ENCODE measurements around the gene GMNC. TPM values are rescaled to one million over a fixed set of nuclear protein-coding genes. Genes with fewer than 3 reads are reported as not detected.

GMNC gene
- polyA plus RNA-seq, 3 donors, result 6.0 to 8.4 (median 6.7) TPM

DNA sequence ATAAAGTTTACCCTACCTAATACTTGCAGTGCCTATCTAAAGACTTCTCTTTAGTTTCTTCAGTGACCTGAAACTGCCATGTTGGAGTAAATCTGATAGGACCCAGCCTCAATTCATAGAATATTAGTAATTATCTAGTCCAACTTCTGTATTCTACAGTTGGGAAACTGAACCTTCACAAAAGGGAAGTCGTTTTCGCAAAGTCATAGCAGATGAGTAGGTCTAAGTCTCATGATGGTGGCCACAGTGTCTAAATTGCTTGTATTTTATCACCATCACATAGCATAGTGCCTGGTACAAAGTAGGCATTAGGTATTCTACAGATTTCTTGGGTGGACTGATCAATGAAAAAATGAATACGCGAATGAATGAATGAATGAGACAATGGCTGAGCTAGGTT is 8.4 kb downstream of the GMNC start:
- DNase-seq, result no peak

DNA sequence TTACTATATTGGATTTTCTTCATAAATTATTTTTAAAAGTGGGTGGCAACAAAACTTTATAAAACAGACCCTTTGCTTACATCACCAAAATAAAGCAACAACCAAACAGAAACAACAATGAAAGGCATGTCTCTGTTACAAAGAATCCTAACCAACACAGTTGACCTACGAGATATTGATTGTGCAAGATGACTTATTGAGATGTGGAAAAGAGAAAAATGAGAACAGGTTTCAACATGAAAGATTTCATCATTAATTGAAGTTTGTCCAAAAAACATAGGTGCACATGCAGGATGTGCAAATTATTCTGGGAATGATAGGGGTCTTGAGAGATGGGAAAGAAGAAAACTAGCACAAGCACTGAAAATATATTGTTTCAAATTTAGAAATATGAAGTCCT is 9.0 kb downstream of the GMNC start:
- no peak for DNase-seq

DNA sequence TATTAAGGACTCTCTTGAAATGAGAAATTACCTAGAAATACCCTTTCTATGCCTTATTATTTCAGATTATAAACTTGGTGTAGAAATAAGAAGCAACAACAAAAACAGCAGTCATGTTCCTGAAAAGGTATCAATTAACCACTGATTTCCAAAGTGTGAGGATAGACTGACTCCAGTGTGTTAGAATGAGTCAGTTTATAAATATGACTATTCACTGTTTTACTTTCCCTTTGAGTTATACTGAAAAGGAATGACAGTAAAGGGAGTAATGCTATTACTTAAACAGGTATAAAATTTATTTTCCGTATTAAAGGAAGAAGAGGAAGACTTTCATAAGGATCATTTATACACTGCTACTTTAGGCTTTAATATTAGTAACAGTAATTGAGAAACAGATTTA is 12.9 kb downstream of the GMNC start:
- DNase-seq, result no peak

DNA sequence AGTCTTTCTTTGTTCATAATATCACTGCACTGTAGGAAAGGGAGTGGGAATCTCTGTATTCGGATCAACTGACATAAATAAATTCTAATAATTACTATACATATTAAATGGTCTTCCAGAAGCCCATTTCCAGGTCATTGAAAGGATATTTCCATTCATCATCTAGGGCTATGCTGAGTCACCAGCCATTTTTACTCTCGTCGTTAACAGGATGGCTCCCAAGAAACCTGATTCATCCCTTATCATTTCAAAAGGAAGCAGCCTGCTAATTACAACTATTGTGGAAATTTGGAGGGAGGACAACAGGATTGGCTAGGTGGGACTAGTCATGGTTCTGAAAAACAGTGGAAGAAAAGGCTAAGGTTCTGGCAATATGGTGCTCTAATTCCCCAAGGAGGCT is 13.6 kb downstream of the GMNC start:
- no peak for DNase-seq

DNA sequence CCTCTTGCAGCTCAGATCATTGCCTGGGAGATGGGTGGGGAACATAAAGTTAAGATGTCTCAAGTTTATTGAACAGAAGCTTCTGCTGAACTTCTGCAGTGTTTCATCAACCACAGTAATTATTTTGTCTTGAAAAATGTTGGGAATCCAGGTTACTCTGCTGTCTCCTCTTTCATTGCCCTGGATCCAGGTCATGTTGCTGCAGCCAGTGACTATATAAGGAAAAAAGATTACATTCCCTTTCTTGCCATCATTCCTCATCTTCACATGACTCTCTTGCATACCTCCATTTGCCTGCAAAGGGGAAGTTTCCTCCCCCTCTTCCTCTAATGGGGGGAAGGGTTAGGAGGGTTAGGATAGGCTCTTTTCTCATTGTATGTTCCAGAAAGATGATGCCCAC is 15.1 kb downstream of the GMNC start:
- DNase-seq, result no peak

DNA sequence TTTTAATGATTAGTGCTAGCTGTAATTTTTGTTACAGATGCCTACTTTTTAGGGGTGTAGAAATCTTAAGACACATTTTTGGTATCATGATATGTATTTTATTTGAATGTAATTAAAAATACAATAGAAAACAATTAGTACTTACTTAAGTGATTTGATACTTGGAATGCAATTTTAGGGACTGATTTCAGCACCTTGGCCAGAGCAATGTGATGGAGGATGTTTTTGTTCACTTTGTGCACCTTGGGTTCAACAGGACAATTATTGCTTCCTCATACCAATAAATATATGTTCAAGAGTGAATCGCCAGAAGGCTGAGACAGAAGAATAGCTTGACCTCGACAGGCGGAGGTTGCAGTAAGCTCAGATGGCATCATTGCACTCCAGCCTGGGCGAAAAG is 22.3 kb downstream of the GMNC start:
- no peak for DNase-seq

DNA sequence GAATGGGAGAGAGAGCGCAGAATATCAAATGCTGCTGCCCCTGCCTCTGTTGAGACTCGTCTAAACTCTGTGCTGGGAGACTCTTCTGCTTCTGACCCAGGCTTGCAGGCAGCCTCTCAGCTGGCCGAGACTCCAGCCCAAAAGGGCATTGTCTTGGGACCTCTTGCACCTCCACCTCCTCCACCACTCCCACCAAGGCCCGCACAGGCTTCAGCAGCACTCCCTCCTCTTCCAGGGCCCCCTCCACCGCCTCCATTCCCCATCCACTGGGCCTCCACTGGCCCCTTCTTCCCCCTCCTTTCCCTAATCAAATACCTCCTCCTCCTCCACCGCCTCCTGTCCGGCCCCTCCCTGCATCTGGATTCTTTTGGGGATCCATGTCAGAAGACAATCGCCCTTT is 31.3 kb downstream of the GMNC start:
- no peak for DNase-seq

DNA sequence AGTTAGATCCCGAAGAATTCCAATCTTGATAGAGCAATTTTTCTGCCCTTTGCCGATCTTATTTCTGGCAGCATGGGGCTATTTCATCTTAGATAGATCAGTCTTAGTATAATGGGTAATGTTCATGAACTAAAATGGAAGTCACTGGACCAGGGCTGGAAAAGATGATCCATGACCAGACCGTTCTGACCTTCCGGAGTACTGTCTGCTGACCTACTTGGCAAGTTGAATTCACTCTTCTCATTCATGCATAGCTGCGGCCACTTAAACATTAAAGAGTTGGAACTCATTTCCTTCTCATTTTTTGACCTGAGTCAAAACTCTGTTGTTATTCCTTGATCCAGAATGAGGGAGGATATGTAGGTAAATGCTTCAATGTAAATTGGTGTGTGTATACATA is 32.5 kb downstream of the GMNC start:
- DNase-seq, result no peak

DNA sequence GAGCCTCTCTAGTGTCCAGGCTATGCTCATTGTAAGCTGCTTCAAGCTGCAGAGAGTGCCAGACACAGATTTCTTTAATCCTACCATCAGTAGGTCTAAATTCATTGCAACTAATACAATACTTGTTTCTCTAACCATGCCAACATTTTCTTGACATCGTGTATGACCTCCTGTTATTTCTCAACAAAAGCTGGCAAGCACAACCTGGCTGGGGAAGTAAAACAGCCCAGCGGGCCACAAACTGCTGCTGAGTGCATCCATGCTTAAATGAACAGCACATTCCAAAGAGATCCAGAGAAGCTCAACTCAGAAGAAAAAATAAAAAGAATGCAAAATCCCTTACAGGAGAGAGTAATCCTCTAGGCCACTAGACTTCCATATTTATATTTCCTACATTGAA is 36.5 kb downstream of the GMNC start:
- DNase-seq, result no peak

DNA sequence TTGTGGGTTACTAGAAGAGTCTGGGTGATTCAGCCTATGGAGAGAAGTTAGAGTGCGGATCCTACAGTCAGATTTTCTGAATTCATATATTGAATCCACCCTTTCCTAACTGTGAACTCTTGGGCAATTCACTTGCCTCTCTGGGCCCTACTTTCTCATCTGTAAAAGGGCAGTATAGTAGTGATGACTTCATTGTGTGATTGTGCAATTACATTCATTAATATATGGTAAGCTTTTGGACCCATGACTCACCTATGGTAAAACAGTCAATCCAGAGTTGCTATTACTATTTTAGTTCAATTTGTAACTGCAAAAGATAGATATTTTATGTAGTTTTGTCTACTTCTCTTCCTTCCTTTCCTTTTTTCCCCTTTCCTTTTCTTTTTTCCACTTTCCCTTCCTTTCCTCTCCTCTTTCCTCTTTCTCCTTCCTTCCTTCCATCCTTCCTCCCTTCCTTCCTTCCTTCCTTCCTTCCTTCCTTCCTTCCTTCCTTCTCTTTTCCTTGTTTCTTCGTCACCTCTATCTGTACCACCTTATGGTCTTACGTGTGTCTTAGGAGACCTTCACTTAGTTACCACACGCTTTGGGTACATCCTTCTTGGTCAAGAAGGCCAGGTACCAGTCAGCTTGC is 37.0 kb downstream of the GMNC start:
- no peak for DNase-seq

DNA sequence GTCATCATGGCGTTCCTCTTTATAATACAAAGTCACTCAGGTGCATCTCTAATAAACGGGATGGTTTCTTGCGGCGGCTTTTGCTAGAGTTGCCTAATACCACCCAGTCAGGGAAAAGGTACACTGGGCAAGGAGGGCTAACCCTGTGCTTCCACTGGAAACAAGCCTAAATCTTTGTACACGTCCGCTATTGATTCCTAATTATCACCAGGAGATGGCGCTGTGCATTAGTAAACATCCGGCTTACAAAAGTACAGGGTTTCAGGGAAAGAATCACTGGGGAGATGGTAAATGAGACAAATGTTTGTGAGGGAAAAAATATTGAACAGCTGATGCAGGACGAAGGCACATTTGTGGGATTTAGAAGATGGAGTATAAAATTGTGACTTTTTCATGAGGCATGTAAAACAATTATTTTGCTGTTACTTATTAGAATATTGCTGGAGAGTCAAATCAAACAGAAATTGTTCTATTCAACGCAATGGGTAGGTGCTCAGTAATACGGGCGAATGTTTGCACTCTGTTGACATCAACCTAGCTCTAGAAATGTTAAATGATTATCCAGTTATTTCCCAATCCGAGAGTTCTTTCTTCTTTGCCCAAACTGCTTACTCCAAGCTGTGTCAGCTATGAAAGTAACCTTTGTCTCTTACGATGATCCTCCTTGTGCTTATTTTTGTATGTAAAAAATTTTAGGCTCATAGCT is 50.6 kb downstream of the GMNC start:
- peak; percentile 51 for DNase-seq

DNA sequence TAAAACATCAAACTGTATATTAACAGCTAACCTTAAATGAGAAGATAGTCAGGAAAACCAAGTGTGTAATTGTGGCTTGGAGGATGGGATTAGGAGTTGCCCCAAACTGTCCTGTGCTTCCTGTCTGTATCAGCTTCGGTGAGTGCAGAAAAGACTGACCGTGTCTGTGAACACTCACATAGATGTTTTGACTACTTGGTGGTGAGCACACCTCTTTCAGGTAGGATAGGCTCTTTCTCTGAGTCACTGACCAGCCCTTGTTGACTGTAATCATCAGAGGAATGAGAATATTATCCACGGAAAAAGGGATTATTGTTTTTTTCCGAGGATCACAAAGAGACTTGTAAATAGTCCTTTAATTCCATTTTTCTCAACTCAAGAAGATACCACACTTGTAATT is 51.5 kb downstream of the GMNC start:
- no peak for DNase-seq

DNA sequence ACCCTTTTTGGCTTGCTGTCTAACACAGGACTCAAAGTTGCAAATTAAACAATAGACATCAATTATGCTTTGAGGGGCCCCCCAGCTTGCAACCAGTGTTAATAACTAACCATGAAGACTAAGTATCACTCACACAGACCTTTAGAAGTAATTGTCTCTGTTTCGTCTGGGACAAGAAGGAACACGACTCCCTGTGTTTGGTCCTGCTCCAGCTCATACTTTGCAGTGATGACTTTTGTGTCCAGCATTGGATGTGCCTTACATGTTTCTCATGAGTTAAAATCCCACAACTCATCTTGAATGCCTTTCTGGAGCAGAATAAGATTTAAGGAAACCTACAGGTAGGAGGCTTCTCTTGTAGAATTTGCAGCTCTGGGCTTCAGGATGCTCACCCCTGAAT is 53.1 kb downstream of the GMNC start:
- no peak for DNase-seq

DNA sequence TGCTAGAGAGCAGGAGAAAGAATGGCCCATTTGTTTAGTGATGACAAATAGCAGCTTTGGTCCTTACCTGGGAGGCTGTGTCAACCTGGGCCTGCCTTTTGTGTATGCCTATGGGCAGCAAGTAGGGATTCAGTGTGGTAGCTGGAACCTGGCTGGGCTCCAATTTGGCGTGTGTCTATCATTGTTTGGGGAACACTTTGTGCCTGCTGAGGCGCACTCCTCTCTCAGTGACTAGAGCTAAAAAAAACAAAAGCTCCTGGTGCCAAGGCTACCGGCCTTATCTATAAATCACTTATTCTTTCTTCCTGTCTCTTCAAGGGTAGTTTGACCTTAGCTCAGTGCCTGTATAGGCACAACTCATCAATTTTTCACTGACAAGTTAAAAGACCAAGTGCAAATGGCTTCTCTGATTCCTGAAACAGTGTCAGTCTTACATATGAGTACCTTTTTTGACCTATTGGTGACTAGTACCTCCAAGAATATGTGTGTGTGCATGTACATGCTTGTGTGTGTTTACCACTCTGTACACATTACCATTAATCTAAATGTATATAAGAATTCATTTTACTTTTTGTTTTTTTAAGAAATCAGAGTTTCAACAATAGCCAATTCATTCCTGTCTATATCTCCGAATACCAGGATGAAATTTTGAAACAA is 54.6 kb downstream of the GMNC start:
- DNase-seq, result no peak

All from renal pelvis (tissue), 4 donors.